Inflammatory macrophage treated with lipopolysaccharide for 4 hours (primary cell): ENCODE measurements around the gene RNF152.

Experiments used
- DNase-seq: peaks from one replicate; pipeline ENCODE4 v3.0.0-alpha.2; 2020

The RNF152 gene

GRCh38 chr18:61852496-61852895 lies 40.3 kb downstream of the RNF152 start:
- no peak for DNase-seq

GRCh38 chr18:61851940-61852451 lies 40.8 kb downstream of the RNF152 start:
- no peak for DNase-seq

- DNase-seq: no peak
Observed at GRCh38 chr18:61851279-61851678, 41.5 kb downstream of the RNF152 start.

GRCh38 chr18:61850756-61851155 lies 42.1 kb downstream of the RNF152 start:
- no peak for DNase-seq

GRCh38 chr18:61847164-61847791 lies 45.5 kb downstream of the RNF152 start:
- DNase-seq: no peak

GRCh38 chr18:61845197-61845596 lies 47.6 kb downstream of the RNF152 start:
- DNase-seq: no peak

- DNase-seq: no peak
Observed at GRCh38 chr18:61844726-61845125, 48.1 kb downstream of the RNF152 start.

GRCh38 chr18:61842146-61842545 lies 50.7 kb downstream of the RNF152 start:
- DNase-seq: no peak

GRCh38 chr18:61841706-61842105 lies 51.1 kb downstream of the RNF152 start:
- no peak for DNase-seq

- no peak for DNase-seq
Observed at GRCh38 chr18:61840324-61840723, 52.5 kb downstream of the RNF152 start.

- DNase-seq: no peak
Observed at GRCh38 chr18:61838521-61838920, 54.3 kb downstream of the RNF152 start.

- no peak for DNase-seq
Observed at GRCh38 chr18:61833978-61834377, 58.8 kb downstream of the RNF152 start.

GRCh38 chr18:61833387-61833786 lies 59.4 kb downstream of the RNF152 start:
- peak; percentile 63 for DNase-seq

- no peak for DNase-seq
Observed at GRCh38 chr18:61832858-61833257, 59.9 kb downstream of the RNF152 start.

GRCh38 chr18:61831071-61831470 lies 61.7 kb downstream of the RNF152 start:
- no peak for DNase-seq

GRCh38 chr18:61829108-61829507 lies 63.7 kb downstream of the RNF152 start:
- no peak for DNase-seq

GRCh38 chr18:61827591-61827990 lies 65.2 kb downstream of the RNF152 start:
- peak; percentile 24 for DNase-seq

- DNase-seq: no peak
Observed at GRCh38 chr18:61825386-61825785, 67.4 kb downstream of the RNF152 start.

- DNase-seq: no peak
Observed at GRCh38 chr18:61824733-61825363, 68.0 kb downstream of the RNF152 start.

GRCh38 chr18:61823595-61823994 lies 69.2 kb downstream of the RNF152 start:
- no peak for DNase-seq

- no peak for DNase-seq
Observed at GRCh38 chr18:61822879-61823278, 69.9 kb downstream of the RNF152 start.

- no peak for DNase-seq
Observed at GRCh38 chr18:61821748-61822147, 71.1 kb downstream of the RNF152 start.

GRCh38 chr18:61820882-61821281 lies 71.9 kb downstream of the RNF152 start:
- DNase-seq: no peak

GRCh38 chr18:61817086-61817485 lies 75.7 kb downstream of the RNF152 start:
- no peak for DNase-seq
